BLaER1 treated with 17β-estradiol and CSF1 and Interleukin-3, amounts not matched to agents 10 nM and 100 nM (cell line): Measurements from ENCODE around the gene ID1.

Experiments
- H3K27ac ChIP-seq, 11 experiments: shearing (Covaris generic); formaldehyde crosslinking; 2 replicates each; pipeline ENCODE4 v1.8.1; 2022
- H3K27me3 ChIP-seq, 11 experiments: shearing (Covaris generic); formaldehyde crosslinking; 2 replicates each; pipeline ENCODE4 v1.8.1; 2022
- H3K36me3 ChIP-seq, 11 experiments: shearing (Covaris generic); formaldehyde crosslinking; 2 replicates each; pipeline ENCODE4 v1.8.1; 2022
- H3K4me1 ChIP-seq, 10 experiments: shearing (Covaris generic); formaldehyde crosslinking; 2 replicates each; pipeline ENCODE4 v1.8.1; 2022
- H3K4me2 ChIP-seq, 11 experiments: shearing (Covaris generic); formaldehyde crosslinking; 2 replicates each; pipeline ENCODE4 v1.8.1; 2022
- H3K4me3 ChIP-seq, 10 experiments: shearing (Covaris generic); formaldehyde crosslinking; 2 replicates each; pipeline ENCODE4 v1.8.1; 2022
- H3K9ac ChIP-seq, 11 experiments: shearing (Covaris generic); formaldehyde crosslinking; 2 replicates each; pipeline ENCODE4 v1.8.1; 2022
- H3K9me3 ChIP-seq, 11 experiments: shearing (Covaris generic); formaldehyde crosslinking; replicated peaks in 1 of 11; 2 replicates each; pipeline ENCODE4 v1.8.1; 2022
- H4K20me1 ChIP-seq, 11 experiments: shearing (Covaris generic); formaldehyde crosslinking; 2 replicates each; pipeline ENCODE4 v1.8.1; 2022
- Cebpa-rat ChIP-seq, 11 experiments: shearing (Covaris generic); IDR thresholded peaks; 2 replicates each; pipeline ENCODE4 v1.8.1; 2022

The ID1 gene

DNA sequence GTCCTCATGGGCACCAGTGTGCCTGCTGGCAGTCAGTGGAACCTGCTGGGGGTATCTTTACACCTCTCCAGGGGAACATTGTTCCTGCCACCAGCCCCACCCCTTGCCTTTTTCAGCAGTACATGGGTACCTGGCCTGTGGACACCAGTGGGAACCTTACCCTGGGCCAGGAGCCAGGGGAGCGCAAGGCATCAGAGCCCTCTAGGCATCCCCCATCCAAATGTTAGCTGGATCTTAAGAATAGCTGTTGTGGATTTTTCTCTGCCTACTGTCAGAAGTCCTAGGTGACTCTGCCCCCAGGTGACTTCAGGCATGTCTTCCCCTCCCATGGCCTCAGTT is 38.8 kb upstream of the ID1 start:
- no peaks in the 10 kb centered on the region for H3K27me3 ChIP-seq
- no peak for TF ChIP-seq Cebpa-rat (IDR thresholded peaks at IDR 0.05)
- peak overlapping the region in 2 of 11 experiments; percentile 13; a peak in 2 of 22 replicates for H3K27ac ChIP-seq
- H3K4me1 ChIP-seq: peaks cover 15 to 87% (median 45%) of the 10 kb centered on the region in 10 experiments; a peak in 19 of 20 replicates
- H4K20me1 ChIP-seq: peaks cover 3 to 55% (median 24%) of the 10 kb centered on the region in 11 experiments; a peak in 18 of 22 replicates
- H3K9ac ChIP-seq: peak overlapping the region in 4 of 11 experiments; percentile 17 to 38 (median 31); a peak in 4 of 22 replicates
- H3K4me2 ChIP-seq: peak overlapping the region in 4 of 11 experiments; percentile 49 to 94 (median 57); a peak in 7 of 22 replicates
- no peaks in the 10 kb centered on the region for H3K9me3 ChIP-seq
- peaks cover 84 to 100% (median 93%) of the 10 kb centered on the region in 11 experiments for H3K36me3 ChIP-seq
- no peak overlapping the region for H3K4me3 ChIP-seq

- Histone ChIP-seq H3K4me2 (peak overlapping the region in 6 of 11 experiments; percentile 23 to 94 (median 52); a peak in 12 of 22 replicates), H3K27ac (peak overlapping the region in 2 of 11 experiments; percentile 4 to 20; a peak in 2 of 22 replicates), H3K9me3 (no peaks in the 10 kb centered on the region), H3K4me1 (peaks cover 15 to 87% (median 45%) of the 10 kb centered on the region in 10 experiments; a peak in 19 of 20 replicates), H3K4me3 (no peak overlapping the region), H3K36me3 (peaks cover 79 to 95% (median 88%) of the 10 kb centered on the region in 11 experiments), H3K27me3 (no peaks in the 10 kb centered on the region), H4K20me1 (peaks cover 3 to 55% (median 24%) of the 10 kb centered on the region in 11 experiments; a peak in 18 of 22 replicates), H3K9ac (peak overlapping the region in 5 of 11 experiments; percentile 17 to 44 (median 33); a peak in 7 of 22 replicates)
- no peak for TF ChIP-seq Cebpa-rat (IDR thresholded peaks at IDR 0.05)
Observed at GRCh38 chr20:31566658-31567379, 38.3 kb upstream of the ID1 start.

DNA sequence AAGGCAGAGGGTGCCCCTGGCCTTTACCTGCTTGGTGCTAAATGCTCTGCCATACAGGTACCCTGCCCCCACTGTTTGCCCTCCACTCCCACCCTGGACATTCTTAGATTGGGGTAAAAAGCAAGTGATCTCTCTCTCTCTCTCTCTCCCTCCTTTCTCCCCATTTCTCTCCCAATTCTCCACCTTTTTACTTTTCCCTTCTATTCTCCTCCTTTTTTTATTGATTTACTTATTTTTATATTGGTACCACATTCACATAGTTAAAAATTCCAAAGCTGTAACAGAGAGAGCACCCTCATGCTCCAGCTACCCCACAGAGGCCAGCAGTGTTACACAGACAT is 37.7 kb upstream of the ID1 start:
- Histone ChIP-seq H3K4me3 (no peak overlapping the region), H3K4me2 (peak overlapping the region in 8 of 11 experiments; percentile 11 to 94 (median 38); a peak in 11 of 22 replicates), H4K20me1 (peaks cover 3 to 52% (median 24%) of the 10 kb centered on the region in 11 experiments; a peak in 18 of 22 replicates), H3K27me3 (no peaks in the 10 kb centered on the region), H3K4me1 (peaks cover 20 to 87% (median 49%) of the 10 kb centered on the region in 10 experiments), H3K9ac (peak overlapping the region in 5 of 11 experiments; percentile 17 to 44 (median 33); a peak in 3 of 22 replicates), H3K36me3 (peaks cover 73 to 90% (median 83%) of the 10 kb centered on the region in 11 experiments), H3K9me3 (no peaks in the 10 kb centered on the region), H3K27ac (peak overlapping the region in 2 of 11 experiments; percentile 4 to 20; a peak in 1 of 22 replicates)
- TF ChIP-seq Cebpa-rat (IDR thresholded peaks at IDR 0.05): no peak

DNA sequence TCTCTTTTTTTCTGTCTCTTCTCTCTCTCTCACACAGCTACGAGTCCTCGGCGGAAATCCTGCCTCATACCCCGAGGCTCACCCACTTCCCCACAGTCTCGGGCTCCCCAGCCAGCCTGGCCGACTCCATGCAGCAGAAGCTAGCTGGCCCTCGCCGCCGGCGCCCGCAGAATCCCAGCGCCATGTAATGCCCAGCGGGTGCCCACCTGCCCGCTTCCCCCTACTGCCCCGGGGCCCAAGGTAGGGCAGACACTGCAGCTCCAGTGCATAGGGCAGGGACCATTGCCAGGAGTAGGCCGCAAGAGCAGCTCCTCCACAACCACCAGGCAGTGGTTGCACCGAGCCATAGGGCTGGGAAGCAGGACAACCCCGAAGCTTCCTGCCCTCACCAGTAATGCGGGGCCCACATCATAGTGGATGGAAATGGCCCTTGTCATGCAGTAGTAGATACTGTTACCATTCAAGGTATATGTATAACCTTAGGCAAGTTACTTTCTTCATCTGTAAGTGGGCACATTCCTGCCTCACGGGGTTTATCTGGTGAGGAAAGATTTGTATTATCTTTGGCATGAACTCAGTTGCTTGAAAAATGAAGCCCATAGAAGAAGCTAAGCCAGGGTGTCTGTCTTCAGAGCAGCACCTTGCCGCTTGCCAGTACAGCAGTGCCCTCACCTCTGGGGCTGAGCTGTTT is 36.9 kb upstream of the ID1 start:
- no peaks in the 10 kb centered on the region for H3K27me3 ChIP-seq
- no peaks in the 10 kb centered on the region for H3K9me3 ChIP-seq
- H3K4me1 ChIP-seq: peaks cover 25 to 83% (median 50%) of the 10 kb centered on the region in 10 experiments
- H4K20me1 ChIP-seq: peaks cover under 1 to 45% (median 24%) of the 10 kb centered on the region in 11 experiments; a peak in 18 of 22 replicates
- TF ChIP-seq Cebpa-rat (IDR thresholded peaks at IDR 0.05): no peak
- peak overlapping the region in 7 of 11 experiments; percentile 6 to 95 (median 10); a peak in 9 of 22 replicates for H3K27ac ChIP-seq
- H3K4me2 ChIP-seq: peak overlapping the region in 8 of 11 experiments; percentile 11 to 94 (median 38); a peak in 12 of 22 replicates
- no peak overlapping the region for H3K4me3 ChIP-seq
- H3K36me3 ChIP-seq: peaks cover 65 to 82% (median 74%) of the 10 kb centered on the region in 11 experiments
- H3K9ac ChIP-seq: peak overlapping the region in 7 of 11 experiments; percentile 3 to 49 (median 29); a peak in 10 of 22 replicates

DNA sequence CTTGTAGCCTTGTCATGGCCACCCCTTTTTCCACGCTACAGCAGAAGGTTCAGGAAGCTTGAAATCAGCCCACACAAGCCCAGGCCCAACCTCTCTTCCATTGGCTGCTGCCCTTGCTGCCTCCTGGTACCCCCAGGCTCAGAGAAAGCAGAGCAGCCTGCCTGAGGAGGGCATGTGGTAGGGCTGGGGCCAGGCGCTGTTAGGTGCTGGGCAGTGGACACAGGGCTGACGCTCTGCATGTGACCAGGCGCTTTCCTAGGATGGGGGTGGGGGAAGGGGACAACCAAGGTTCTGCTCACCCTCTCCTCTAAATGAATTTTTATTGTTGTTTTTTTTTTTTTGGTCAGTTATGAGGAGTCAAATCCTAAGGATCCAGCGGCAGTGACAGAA is 36.3 kb upstream of the ID1 start:
- Histone ChIP-seq H3K36me3 (peaks cover 59 to 76% (median 69%) of the 10 kb centered on the region in 11 experiments), H3K9me3 (no peaks in the 10 kb centered on the region), H3K4me3 (no peak overlapping the region), H3K27ac (peak overlapping the region in 7 of 11 experiments; percentile 6 to 95 (median 10); a peak in 8 of 22 replicates), H4K20me1 (peaks cover 0 to 45% (median 24%) of the 10 kb centered on the region in 11 experiments; a peak in 18 of 22 replicates), H3K4me2 (peak overlapping the region in 5 of 11 experiments; percentile 26 to 94 (median 58); a peak in 8 of 22 replicates), H3K27me3 (no peaks in the 10 kb centered on the region), H3K9ac (peak overlapping the region in 7 of 11 experiments; percentile 3 to 49 (median 37); a peak in 9 of 22 replicates), H3K4me1 (peaks cover 30 to 83% (median 56%) of the 10 kb centered on the region in 10 experiments)
- TF ChIP-seq Cebpa-rat (IDR thresholded peaks at IDR 0.05): no peak

DNA sequence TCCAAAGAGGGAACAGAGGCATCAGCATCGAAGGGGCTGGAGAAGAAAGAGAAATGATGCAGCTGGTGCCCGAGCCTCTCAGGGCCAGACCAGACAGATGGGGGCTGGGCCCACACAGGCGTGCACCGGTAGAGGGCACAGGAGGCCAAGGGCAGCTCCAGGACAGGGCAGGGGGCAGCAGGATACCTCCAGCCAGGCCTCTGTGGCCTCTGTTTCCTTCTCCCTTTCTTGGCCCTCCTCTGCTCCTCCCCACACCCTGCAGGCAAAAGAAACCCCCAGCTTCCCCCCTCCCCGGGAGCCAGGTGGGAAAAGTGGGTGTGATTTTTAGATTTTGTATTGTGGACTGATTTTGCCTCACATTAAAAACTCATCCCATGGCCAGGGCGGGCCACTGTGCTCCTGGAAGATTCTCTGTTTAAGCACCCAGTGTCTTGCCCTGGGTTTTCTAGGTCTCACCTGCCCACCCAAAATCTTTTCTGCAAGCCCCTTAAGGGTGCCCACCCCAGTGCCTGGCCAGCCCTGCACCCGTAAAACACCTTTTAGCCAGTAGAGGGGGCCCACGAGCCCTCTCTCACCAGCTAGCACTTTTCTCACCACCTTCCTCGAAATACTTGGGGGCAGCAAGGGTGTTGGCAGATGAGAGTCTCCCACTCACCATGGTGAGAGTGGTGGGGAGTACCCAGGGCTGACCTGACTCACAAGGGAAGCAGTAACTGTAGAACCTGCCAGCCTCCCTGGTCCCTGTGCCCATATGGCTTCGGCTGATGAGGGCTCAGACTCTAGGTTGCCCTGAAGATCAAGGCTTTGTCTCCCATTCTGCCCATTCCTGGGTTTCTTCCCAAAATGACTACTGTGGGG is 35.7 kb upstream of the ID1 start:
- peaks cover 53 to 69% (median 62%) of the 10 kb centered on the region in 11 experiments for H3K36me3 ChIP-seq
- H3K27ac ChIP-seq: peak overlapping the region in 10 of 11 experiments; percentile 7 to 98 (median 50); a peak in 14 of 22 replicates
- no peak for TF ChIP-seq Cebpa-rat (IDR thresholded peaks at IDR 0.05)
- H3K4me1 ChIP-seq: peaks cover 33 to 87% (median 61%) of the 10 kb centered on the region in 10 experiments
- peak overlapping the region in 5 of 11 experiments; percentile 4 to 94 (median 49); a peak in 8 of 22 replicates for H3K4me2 ChIP-seq
- H4K20me1 ChIP-seq: peaks cover 0 to 45% (median 24%) of the 10 kb centered on the region in 11 experiments; a peak in 18 of 22 replicates
- no peaks in the 10 kb centered on the region for H3K9me3 ChIP-seq
- H3K9ac ChIP-seq: peak overlapping the region in 7 of 11 experiments; percentile 13 to 49 (median 39); a peak in 11 of 22 replicates
- no peak overlapping the region; a peak in 1 of 20 replicates for H3K4me3 ChIP-seq
- no peaks in the 10 kb centered on the region for H3K27me3 ChIP-seq

DNA sequence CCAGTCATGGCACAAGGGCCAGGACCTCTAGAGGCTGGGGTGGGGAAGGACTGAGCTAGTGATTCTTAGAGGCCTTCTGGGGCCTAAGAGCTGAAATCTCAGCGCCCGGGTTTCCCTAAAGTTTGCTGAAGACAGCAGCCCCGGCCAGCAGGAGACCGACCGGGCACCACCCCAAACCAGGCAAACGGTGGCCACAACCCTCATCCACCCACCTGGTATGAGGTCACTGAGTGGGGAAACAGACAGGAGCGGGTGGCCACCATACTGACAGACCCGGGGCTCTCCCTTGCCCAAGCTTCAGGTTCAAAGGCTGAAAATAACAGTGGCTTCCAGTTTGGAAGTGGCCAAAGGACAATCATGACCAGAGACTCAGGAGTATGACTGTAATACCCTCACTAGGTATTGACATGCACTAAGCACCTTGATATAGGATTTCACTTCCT is 35.0 kb upstream of the ID1 start:
- H4K20me1 ChIP-seq: peaks cover 0 to 45% (median 24%) of the 10 kb centered on the region in 11 experiments; a peak in 18 of 22 replicates
- H3K9me3 ChIP-seq: no peaks in the 10 kb centered on the region
- H3K4me2 ChIP-seq: peak overlapping the region in 5 of 11 experiments; percentile 4 to 94 (median 49); a peak in 8 of 22 replicates
- H3K9ac ChIP-seq: peak overlapping the region in 6 of 11 experiments; percentile 13 to 46 (median 31); a peak in 9 of 22 replicates
- peaks cover 48 to 63% (median 58%) of the 10 kb centered on the region in 11 experiments for H3K36me3 ChIP-seq
- no peaks in the 10 kb centered on the region for H3K27me3 ChIP-seq
- H3K4me3 ChIP-seq: no peak overlapping the region; a peak in 1 of 20 replicates
- peaks cover 33 to 93% (median 61%) of the 10 kb centered on the region in 10 experiments for H3K4me1 ChIP-seq
- peak overlapping the region in 10 of 11 experiments; percentile 7 to 98 (median 50); a peak in 14 of 22 replicates for H3K27ac ChIP-seq
- TF ChIP-seq Cebpa-rat (IDR thresholded peaks at IDR 0.05): no peak
